SU-DHL-6 (cell line): ENCODE data around the gene ZP4.

Source experiments
- CTCF ChIP-seq: fragments of 200-600 bp; sonication (generic); IDR thresholded peaks from one replicate; pipeline ENCODE4 v1.5.1; 2017; ENCODE audit warnings: antibody characterized with exemption, mild to moderate bottlenecking, low read length, moderate library complexity; ENCODE audit not compliant: insufficient read depth, poor library complexity, severe bottlenecking
- EZH2phosphoT487 ChIP-seq: fragments of 200-600 bp; sonication (generic), shearing (Covaris generic); conservative IDR thresholded peaks from 2 replicates; pipeline ENCODE4 v1.6.1; 2018; ENCODE audit warnings: mild to moderate bottlenecking, antibody characterized with exemption, low read length, moderate library complexity, mixed read lengths

GRCh38 chr1:237875291-237875690 is 15.4 kb downstream of the ZP4 start:
- TF ChIP-seq CTCF (no peak), EZH2phosphoT487 (no peak)
